ENCODE results near the gene PPFIA3.
A peak's percentile ranks its signal among the peaks of the same experiment; 100 is the strongest.

The PPFIA3 gene

DNA sequence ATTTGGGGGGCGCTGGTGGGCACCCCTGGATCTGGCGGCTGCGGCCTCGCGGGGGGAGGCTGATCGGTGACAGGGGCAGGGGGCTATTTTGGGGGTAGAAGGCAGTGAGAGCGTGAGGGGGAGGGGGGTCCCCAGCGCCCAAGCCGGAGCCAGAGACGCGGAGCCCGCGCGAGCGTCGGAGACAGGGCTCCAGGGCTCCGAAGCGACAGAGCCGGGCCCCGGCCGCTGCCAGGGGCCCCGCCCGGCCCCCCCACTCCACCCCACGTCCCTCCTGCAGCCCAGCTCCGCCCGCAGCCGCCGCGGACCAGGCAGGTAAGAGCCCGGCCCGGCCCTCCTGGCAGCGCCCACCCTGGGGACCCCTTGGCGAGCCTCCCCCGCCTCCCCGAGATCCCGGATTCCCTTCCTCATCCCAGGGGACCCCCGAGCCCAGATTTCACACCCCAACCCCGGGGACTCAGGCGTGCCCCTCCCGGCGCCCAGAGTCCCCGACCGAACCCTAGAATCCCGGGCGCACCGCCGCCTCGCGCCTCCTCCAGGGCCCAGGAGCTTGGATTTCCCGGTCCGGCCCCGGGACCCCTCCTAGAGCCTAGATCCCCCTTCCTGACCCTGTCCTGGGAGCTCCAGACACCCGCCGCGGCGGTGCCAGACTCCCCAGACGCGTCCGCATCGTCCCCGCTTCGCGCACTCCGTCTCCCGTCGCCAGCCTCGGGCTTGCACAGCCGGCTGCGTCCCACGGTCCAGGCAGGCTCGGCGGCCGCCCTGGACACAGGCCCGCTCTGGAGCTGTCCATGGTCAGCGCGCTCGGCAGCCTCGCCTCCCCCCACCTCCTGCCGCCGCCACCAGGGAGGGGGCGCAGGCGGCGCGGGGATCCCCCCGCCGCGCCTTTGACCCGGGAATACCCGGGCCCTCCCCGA lies at the start of gene PPFIA3:
Gene PPFIA3, plus strand, starts transcription at position 134 of the 914 bp plus-strand sequence. CDS start 8,330 bp downstream, outside the sequence.
- no peak for DNase-seq

DNA sequence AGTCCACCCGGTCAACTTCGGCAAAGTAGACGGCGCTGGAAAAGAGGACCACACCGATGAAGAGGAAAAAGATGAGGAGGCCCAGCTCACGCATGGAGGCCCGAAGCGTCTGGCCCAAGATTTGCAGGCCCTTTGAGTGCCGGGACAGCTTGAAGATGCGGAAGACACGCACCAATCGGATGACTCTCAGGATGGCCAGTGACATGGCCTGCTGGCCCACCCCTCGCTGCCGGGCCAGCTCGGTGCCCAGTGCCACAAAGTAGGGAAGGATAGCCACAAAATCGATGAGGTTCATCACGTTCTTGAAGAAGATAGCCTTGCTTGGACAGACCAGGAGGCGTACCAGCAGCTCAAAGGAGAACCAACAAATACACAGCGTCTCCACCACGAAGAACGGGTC lies 48.9 kb upstream of the PPFIA3 start:
- DNase-seq, result no peak

DNA sequence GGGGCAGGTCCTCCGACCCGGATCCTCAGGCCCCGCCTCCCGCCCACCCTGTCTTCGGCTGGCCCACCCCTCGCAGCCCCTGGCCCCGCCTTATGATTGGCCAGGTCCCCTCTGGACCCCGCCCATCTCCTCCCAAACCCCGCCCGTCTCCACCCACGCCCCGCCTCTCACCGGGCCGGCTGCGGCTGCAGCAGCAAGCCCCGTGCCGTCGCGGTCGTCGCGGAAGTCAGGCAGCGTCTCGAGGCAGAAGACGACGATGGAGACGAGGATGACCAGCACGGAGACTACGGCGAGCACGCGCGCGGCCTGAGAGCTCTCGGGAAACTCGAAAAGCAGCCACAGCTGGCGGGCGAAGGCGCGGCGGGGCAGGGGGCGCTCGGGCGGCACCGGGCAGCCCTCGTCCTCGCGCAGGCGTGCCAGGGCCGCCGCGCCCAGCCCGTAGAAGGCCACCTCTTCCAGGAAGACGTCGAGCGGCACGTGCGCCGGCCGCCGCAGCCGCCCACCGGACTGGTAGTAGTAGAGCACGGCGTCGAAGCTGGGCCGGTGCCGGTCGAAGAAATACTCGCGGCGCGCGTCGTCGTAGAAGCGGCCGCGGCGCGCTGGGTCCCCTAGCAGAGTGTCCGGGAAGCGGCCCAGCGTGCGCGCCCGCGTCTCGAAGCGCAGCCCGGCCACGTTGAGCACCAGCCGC lies 47.3 kb upstream of the PPFIA3 start:
- no peak for DNase-seq

DNA sequence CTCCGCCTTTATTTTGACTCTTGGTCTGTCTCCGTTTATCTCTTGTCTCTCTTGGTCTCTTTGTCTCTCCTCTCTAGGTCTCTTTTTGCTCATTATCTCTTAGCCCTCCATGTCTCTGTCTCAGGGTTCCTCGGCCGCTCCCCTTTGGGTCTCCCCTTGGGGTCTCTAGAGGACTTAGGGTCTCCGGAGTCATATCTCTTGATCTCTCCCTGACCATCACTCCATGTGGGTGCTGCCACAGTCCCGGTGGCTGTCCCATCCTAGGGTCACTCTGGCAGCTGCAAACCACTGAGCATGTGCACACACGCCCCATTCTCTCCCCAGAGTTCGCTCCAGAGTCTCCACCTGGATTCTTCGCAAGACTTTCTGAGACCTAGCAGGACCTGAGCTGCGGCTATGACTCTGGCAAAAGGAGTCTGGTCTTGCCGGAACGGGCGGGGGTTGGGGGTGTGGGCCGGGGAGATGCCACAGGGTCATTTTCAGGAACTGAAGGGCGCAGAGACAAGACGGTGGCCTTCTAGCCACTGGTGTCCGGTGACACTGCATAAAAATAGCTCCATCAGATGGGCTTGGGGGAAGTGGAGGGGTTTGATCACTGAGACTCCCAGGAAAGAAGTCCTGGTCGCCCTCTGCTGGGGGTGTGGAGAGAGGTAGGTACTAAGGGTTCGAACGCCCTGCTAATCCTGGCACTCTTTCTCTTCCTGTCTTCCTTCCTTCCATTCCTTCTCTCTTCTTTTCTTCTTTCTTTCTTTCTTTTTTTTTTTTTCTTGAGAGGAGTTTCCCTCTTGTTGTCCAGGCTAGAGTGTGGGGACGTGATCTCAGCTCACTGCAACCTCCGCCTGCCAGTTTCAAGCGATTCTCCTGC lies 45.6 kb upstream of the PPFIA3 start:
- DNase-seq, result no peak

DNA sequence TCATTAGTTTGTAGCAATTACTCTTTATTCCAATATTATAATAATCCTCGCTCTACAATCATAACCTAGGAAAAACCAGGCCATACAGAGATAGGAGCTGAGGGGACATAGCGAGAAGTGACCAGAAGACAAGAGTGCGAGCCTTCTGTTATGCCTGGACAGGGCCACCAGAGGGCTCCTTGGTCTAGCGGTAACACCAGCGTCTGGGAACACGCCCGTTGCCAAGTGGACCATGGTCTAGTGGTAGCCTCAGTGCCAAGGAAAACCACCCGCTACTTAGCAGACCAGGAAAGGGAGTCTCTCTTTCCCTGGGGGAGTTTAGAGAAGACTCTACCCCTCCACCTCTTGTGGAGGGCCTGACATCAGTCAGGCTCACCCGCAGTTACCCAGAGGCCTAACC lies 44.5 kb upstream of the PPFIA3 start:
- DNase-seq, result peak in 1 of 2 experiments; percentile 32

DNA sequence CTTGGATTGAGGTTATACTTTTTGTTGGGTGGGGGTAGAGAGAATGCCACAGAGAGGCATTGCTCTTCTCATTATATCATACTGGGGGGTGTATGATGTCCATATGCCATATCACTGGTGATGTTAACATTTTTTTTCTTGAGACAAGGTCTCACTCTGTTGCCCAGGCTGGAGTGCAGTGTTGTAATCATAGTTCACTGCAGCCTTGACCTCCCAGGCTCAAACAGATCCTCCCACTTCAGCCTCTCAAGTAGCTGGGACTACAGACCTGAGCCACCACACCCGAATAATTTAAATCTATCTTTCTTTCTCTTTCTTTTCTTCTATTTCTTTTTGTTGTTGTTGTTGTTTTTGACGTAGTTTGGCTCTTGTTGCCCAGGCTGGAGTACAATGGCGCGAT lies 39.0 kb upstream of the PPFIA3 start:
- DNase-seq, result no peak

DNA sequence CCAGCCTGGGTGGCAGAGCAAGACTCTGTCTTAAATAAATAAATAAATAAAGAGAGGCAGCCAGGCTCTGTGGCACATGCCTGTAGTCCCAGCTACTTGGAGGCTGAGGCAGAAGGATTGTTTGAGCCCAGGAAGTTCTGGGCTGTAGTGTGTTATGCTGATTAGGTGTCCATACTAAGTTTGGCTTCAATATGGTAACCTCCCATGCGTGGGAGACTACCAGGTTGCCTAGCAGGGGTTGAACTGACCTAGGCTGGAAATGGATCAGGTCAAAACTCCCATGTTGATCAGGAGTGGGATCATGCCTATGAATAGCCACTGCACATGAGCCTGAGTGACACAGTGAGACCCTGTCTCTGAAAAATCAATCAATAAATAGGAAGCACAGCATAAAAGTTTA lies 38.1 kb upstream of the PPFIA3 start:
- DNase-seq, result no peak

DNA sequence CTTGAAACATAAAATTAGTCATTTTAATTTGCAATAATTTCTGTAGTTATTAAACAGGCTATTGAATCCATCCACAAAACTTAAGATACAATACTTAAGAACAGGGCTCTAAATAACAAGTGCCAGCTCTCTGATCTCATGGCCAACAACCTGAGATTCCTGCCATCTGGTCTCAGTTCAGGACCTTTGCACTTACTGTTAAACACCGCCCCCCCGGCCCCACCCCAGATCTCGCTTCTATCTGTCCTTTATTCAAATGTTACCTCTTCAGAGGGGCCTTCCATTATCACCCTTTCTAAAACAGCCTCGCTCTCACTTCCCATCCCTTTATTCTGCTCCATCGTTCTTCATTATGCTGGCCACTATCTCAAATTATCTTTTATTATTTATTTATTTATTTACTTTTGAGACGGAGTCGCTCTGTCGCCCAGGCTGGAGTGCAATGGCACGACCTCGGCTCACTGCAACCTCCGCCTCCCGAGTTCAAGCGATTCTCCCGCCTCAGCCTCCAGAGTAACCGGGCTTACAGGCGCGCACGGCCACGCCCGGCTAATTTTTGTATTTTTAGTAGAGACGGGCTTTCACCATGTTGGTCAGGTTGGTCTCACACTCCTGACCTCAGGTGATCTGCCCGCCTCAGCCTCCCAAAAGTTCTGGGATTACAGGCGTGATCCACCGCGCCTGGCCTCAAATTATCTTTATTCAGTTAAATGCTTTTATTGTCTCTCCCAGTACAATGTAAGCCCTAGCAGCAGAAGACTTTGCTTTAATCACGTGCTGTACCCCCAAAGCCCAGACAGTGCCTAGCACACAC lies 34.9 kb upstream of the PPFIA3 start:
- DNase-seq, result no peak

DNA sequence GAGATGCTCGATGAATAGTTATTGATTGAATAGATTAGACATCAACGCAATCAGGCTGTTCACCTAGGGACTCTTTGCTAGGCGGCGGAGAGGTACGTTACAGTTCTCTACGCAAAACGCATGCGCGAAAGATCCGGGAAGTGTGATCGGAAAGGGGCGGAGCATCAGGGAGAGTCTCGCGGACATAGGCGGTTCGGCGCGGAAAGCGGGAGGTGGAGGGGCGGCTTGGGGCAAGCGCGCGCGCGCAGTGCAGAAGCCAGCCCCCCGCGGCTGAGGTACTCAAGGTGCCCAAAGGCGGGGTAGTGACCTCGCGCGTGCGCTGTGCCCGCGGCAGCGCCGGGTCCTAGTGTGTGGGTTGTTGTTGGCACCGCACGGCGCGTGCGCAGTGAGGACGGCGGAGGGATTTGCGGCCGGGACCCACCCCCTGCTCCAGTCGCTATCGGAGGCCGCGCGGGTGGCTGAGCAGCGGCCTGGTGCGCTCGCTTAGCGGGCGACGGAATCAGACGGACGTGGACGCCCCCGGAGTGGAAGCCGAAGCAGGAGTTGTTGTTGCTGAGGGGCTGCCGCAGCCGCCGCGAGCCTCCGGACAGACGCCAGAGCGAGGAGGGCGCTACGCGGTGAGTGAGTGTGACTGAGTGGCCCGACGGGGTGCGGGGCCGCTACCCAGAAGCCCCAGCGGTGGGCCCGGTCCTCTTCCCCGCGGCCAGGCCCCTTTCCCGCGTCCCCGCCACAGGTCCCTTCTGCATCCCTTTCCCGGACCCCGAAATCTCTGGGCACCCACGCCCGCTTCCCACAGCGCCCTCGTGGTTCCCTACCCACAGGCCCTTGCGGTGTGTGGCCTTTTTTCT lies 34.1 kb upstream of the PPFIA3 start, which contains the start of gene SNRNP70:
Gene SNRNP70, plus strand, starts transcription at position 432 of the 848 bp plus-strand sequence. CDS start 964 bp downstream, outside the sequence.
- peak; percentile 99 to 100 for DNase-seq

DNA sequence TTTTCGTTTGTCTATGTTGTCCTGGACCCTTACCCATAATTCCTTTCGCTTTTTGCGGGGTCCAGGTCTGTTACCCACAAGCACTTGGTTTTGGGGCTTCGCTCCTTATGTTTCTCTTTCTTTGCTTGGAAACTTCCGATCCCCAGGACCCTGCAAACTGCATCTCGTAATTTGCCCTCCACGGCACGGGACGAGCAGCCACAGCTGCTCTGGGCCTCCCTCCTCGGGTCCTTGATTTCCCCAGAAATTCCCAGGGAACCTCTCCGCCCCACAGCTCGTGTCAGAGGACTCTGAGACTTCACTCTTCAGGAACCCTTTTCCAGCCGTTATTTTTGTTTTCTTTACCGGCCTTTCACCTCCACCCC lies 33.5 kb upstream of the PPFIA3 start:
- no peak for DNase-seq

DNA sequence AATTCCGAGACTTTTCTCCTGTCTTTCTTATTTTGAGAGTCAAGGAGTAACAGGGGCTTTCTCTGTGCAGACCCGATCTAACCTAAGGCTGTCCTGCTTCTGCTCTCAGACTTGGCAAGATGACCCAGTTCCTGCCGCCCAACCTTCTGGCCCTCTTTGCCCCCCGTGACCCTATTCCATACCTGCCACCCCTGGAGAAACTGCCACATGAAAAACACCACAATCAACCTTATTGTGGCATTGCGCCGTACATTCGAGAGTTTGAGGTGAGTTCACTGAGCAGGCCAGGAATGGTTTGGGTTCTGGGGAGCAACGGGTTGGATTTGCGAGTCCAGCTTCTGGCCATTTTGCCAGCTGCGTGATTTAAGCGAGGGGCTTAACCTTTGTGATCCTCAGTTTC lies 33.0 kb upstream of the PPFIA3 start:
- no peak for DNase-seq

DNA sequence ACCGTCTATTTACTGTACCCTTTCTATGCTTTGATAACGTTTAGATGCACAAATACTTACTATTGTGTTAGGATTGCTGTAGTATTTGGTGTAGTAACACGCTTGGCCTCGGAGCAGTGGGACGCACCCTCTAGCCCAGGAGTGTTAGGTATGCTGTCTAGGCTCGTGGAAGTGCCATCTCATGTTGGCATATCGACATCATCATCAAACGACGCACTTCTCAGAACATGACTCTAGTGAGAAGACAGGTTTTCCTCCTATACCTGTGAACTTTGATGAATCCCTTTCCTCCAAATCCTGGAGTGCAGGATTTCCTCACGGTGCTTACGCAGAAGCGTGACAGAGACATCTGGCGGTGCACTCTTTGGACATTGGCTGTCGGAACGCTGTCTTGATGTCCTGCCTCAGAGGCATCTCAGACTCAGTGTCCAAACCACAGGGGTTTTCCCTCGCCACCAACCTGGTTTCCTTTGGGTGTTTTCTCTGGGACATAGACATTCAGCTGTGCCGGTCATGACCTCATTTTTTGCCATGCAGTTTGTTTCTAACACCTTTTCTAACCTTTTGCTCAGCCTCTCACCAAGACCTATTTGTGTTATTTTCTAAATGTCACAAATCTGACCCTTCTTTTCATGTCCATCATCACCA lies 27.8 kb upstream of the PPFIA3 start:
- no peak for DNase-seq

DNA sequence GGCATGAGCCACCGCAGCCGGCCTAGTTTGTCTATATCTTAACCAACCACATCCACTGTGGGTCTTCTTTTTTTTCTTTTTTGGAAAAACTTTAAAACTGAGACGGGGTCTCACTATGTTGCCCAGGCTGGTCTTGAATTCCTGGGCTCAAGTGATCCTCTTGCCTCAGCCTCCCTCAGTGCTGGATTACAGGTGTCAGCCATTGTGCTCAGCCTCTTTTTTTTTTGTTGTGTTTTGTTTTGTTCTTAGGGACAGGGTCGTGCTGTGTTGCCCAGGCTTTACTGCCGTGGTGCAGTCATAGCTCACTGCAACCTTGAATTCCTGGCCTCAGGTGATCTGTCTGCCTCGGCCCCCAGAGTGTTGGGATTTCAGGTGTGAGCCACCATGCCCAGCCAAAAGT lies 26.7 kb upstream of the PPFIA3 start:
- no peak for DNase-seq

DNA sequence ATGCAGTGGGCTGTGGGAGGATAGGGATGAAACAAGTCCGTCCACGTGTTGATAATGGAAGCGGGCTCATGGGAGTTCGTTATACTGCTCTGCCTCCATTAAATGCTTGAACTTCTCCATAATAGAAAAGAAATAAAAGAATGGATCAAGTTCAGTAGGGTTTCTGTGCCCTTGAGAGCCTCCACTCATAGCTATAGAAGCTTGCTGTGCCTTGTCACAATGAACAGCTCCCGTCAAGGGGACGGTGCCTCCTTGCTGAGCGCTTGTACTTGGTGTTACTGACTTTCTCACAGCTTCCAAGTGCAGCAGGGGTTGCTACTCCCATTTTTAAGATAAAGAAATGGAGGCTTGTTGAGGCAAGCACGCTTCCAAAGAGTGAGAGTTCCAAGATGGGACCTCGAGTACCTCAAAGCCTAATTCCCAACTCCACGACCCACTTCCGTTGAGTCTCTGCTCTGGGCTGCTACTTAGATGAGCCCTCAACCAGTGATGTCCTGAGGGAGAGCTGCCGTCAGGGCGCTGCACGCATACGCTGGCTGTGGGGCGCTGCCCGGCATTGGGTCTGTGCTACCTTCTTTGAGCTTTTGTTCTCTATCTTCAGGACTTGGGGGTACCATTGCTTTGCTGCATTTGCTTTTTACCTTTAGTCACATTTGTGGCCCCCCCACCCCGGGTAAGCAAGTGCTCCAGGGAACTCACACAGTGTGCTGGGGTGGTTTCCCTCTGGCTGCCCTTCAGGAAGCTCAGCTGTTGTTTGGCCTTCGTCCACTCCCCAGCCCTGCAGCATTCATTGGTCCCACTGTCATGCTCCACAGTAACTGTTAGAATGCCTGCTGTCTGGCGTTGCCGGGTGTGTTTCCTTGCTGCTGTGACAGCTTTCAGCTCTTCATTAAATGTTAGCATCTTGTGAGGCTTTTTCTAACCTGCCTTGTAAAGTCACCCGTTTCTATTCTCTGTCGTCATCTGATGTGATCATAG lies 24.6 kb upstream of the PPFIA3 start:
- no peak for DNase-seq

DNA sequence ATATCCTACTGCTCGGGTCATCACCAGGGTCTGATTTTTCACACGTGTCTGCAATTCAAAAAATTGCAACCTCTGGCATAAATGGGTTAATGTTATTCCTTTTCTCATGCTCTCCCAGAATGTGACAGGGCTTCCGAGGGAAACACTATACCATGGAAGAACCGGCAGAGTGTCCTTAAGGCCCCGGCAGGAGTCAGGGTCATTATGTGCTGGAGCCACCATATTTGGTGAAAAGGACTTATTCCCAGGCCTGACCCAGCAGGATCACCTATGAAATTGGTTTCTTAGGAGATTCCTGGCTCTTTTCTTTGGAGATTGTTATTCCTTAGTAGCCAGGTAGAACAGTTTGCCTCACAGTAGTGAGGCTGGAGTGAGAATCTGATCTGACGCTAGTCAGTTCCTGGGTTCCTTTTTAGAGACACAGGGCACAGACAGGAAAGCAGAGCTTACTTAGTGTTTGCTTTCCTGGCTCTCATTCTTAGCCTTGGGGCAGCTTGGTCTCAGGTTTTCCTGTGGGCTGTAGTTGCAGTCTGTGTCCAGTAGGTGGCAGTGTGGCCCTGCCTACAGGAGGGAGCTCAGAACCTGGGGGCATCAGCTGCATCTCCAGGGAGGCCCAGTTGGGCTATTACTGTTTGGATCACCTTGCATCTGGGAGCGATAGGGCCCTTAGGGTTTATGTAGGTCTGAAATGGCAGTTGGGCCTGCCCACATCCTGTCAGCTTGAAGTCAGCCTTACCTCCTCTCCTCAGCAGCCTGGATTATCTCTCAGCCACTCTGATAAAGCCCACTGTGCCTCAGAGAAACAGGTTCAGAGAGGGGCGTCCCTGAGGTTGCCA lies 21.7 kb upstream of the PPFIA3 start:
- peak; percentile 30 to 65 for DNase-seq

DNA sequence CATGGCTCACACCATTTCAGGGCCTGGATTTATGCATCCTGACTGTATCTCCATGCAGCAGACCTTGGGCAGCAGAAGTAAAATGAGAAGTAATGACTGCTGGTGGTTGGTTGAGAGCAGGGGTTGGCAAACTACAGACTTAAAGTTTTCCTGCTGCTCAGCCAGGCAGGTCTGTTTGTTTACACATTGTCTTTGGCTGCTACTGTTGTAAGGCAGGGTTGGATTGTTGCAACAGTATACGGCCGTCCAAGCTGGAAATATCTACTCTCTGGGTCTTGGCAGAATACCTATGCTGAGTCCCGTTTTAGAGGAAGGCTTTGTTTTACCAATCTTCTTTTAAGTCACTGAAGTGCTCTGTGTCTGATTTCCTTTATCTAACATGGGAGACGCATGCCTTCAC lies 20.5 kb upstream of the PPFIA3 start:
- no peak for DNase-seq

DNA sequence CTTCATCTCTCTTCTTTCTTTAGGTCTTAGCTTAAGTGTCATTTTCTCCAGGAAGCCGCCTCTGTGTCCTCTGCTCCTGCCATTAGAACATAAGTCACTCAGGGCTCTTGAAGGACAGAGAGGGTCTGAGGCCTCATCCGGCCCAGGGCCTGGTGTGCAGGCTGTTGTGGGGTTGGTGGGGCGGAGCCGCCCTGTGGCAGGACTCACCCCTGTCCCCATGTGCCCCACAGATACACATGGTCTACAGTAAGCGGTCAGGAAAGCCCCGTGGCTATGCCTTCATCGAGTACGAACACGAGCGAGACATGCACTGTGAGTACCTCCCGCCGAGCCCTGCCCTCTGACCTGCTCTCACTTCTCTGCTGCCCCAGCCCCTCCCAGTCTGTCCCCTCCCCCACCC lies 18.2 kb upstream of the PPFIA3 start:
- no peak for DNase-seq

DNA sequence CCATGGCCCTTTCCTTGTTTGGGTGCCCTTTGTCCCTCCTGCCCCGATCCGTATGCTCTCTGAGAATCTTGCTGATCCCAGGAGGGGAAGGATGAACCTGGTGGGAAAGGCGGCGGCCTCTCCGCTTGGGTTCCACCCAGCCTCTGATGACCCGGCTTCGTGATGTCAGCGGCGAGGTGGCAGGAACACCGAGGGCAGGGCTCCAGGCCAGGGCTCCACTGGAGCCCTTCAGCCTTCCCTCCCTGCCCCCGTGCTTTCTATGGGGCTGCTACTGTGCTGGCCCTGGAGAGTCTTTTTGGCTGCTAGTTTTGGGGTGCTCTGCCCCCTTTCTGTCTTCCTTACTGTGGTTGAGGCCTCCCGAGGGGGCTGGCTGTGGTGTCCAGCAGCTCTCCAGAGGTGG lies 17.0 kb upstream of the PPFIA3 start:
- DNase-seq, result no peak

Data from NCI-H187 (cell line).